Measurements from ENCODE around the gene RAPGEF2.
"Not testable (repeated sequence)": the region's sequence is repeated elsewhere in the genome, so short reads cannot be mapped to it uniquely, and the experiment has no call there.

Gene RAPGEF2

GRCh38 chr4:159158985-159159384, 56.1 kb downstream of the RAPGEF2 start:
- H3K4me3 ChIP-seq = peak overlapping the region in 1 of 10 experiments; percentile 21; a peak in 3 of 20 replicates
- peaks cover 0 to 93% (median 32%) of the 10 kb centered on the region in 11 experiments; a peak in 12 of 22 replicates for H4K20me1 ChIP-seq
- TF ChIP-seq Cebpa-rat (IDR thresholded peaks at IDR 0.05) = no peak
- peak overlapping the region; percentile 64 to 79 (median 73) for H3K4me2 ChIP-seq
- H3K4me1 ChIP-seq = peaks cover 28 to 57% (median 35%) of the 10 kb centered on the region in 10 experiments
- no peaks in the 10 kb centered on the region for H3K27me3 ChIP-seq
- peak overlapping the region in 9 of 11 experiments; percentile 1 to 61 (median 46); a peak in 13 of 22 replicates for H3K27ac ChIP-seq
- H3K9ac ChIP-seq = peak overlapping the region in 5 of 11 experiments; percentile 18 to 47 (median 25); a peak in 5 of 22 replicates
- no peaks in the 10 kb centered on the region for H3K36me3 ChIP-seq
- H3K9me3 ChIP-seq (replicated peaks in 1 of 11) = no peaks in the 10 kb centered on the region

GRCh38 chr4:159159611-159160010, 56.7 kb downstream of the RAPGEF2 start:
- Histone ChIP-seq H3K4me1 (peaks cover 28 to 54% (median 33%) of the 10 kb centered on the region in 10 experiments), H3K27me3 (no peaks in the 10 kb centered on the region), H3K36me3 (no peaks in the 10 kb centered on the region), H3K27ac (peak overlapping the region in 6 of 11 experiments; percentile 31 to 61 (median 50); a peak in 10 of 22 replicates), H3K9me3 (replicated peaks in 1 of 11) (no peaks in the 10 kb centered on the region), H3K4me2 (peak overlapping the region; percentile 23 to 79 (median 72); a peak in 17 of 22 replicates), H4K20me1 (peaks cover 0 to 86% (median 26%) of the 10 kb centered on the region in 11 experiments; a peak in 12 of 22 replicates), H3K9ac (no peak overlapping the region; a peak in 2 of 22 replicates), H3K4me3 (no peak overlapping the region; a peak in 1 of 20 replicates)
- no peak for TF ChIP-seq Cebpa-rat (IDR thresholded peaks at IDR 0.05)

GRCh38 chr4:159160242-159160641, 57.4 kb downstream of the RAPGEF2 start:
- Histone ChIP-seq H3K27me3 (no peaks in the 10 kb centered on the region), H3K4me2 (peak overlapping the region; percentile 6 to 79 (median 72); a peak in 17 of 22 replicates), H3K9ac (no peak overlapping the region; a peak in 1 of 22 replicates), H3K9me3 (replicated peaks in 1 of 11) (no peaks in the 10 kb centered on the region), H3K36me3 (no peaks in the 10 kb centered on the region), H4K20me1 (peaks cover 0 to 81% (median 25%) of the 10 kb centered on the region in 11 experiments; a peak in 12 of 22 replicates), H3K4me3 (no peak overlapping the region), H3K27ac (peak overlapping the region in 6 of 11 experiments; percentile 24 to 61 (median 50); a peak in 12 of 22 replicates), H3K4me1 (peaks cover 28 to 48% (median 33%) of the 10 kb centered on the region in 10 experiments)
- TF ChIP-seq Cebpa-rat (IDR thresholded peaks at IDR 0.05) = no peak

- H3K4me2 ChIP-seq = peak overlapping the region in 1 of 11 experiments; percentile 25; a peak in 1 of 22 replicates
- H3K4me3 ChIP-seq; H3K27ac ChIP-seq; H3K9me3 ChIP-seq (replicated peaks in 1 of 11); H3K27me3 ChIP-seq; H3K36me3 ChIP-seq; H3K9ac ChIP-seq: not testable (repeated sequence)
- H3K4me1 ChIP-seq = peaks cover 31 to 54% (median 39%) of the 10 kb centered on the region in 10 experiments
- H4K20me1 ChIP-seq = peaks cover 0 to 79% (median 25%) of the 10 kb centered on the region in 11 experiments; a peak in 12 of 22 replicates
Measured at GRCh38 chr4:159161436-159161835, 58.6 kb downstream of the RAPGEF2 start.

GRCh38 chr4:159162576-159162975, 59.7 kb downstream of the RAPGEF2 start:
- Histone ChIP-seq H3K27me3 (no peaks in the 10 kb centered on the region), H3K9ac (no peak overlapping the region), H3K36me3 (no peaks in the 10 kb centered on the region), H4K20me1 (peaks cover 0 to 77% (median 25%) of the 10 kb centered on the region in 11 experiments; a peak in 11 of 22 replicates), H3K4me1 (peaks cover 41 to 57% (median 48%) of the 10 kb centered on the region in 10 experiments), H3K4me3 (no peak overlapping the region), H3K27ac (no peak overlapping the region), H3K4me2 (no peak overlapping the region), H3K9me3 (replicated peaks in 1 of 11) (no peaks in the 10 kb centered on the region)
- no peak for TF ChIP-seq Cebpa-rat (IDR thresholded peaks at IDR 0.05)

- peaks cover 32 to 49% (median 40%) of the 10 kb centered on the region in 10 experiments for H3K4me1 ChIP-seq
- peaks cover 0 to 77% (median 19%) of the 10 kb centered on the region in 11 experiments; a peak in 10 of 22 replicates for H4K20me1 ChIP-seq
- H3K27ac ChIP-seq = no peak overlapping the region
- no peak overlapping the region for H3K4me3 ChIP-seq
- H3K9me3 ChIP-seq (replicated peaks in 1 of 11) = no peaks in the 10 kb centered on the region
- H3K36me3 ChIP-seq = no peaks in the 10 kb centered on the region
- TF ChIP-seq Cebpa-rat (IDR thresholded peaks at IDR 0.05) = no peak
- no peaks in the 10 kb centered on the region for H3K27me3 ChIP-seq
- H3K4me2 ChIP-seq = no peak overlapping the region
- H3K9ac ChIP-seq = no peak overlapping the region
Measured at GRCh38 chr4:159163521-159163920, 60.6 kb downstream of the RAPGEF2 start.

- H3K36me3 ChIP-seq = no peaks in the 10 kb centered on the region
- H3K9me3 ChIP-seq (replicated peaks in 1 of 11) = no peaks in the 10 kb centered on the region
- no peak overlapping the region for H3K4me3 ChIP-seq
- no peak overlapping the region for H3K27ac ChIP-seq
- H3K4me1 ChIP-seq = peaks cover 25 to 57% (median 40%) of the 10 kb centered on the region in 10 experiments
- H4K20me1 ChIP-seq = peaks cover 0 to 82% (median 47%) of the 10 kb centered on the region in 11 experiments; a peak in 12 of 22 replicates
- no peak overlapping the region for H3K9ac ChIP-seq
- H3K4me2 ChIP-seq = peak overlapping the region in 1 of 11 experiments; percentile 26; a peak in 3 of 22 replicates
- H3K27me3 ChIP-seq = no peaks in the 10 kb centered on the region
- TF ChIP-seq Cebpa-rat (IDR thresholded peaks at IDR 0.05) = no peak
Measured at GRCh38 chr4:159169404-159170302, 66.8 kb downstream of the RAPGEF2 start.

GRCh38 chr4:159171287-159171686, 68.4 kb downstream of the RAPGEF2 start:
- TF ChIP-seq Cebpa-rat (IDR thresholded peaks at IDR 0.05) = no peak
- H3K4me3 ChIP-seq = no peak overlapping the region
- H4K20me1 ChIP-seq = peaks cover 0 to 89% (median 60%) of the 10 kb centered on the region in 11 experiments; a peak in 16 of 22 replicates
- H3K9ac ChIP-seq = no peak overlapping the region
- peaks cover 36 to 68% (median 50%) of the 10 kb centered on the region in 10 experiments for H3K4me1 ChIP-seq
- H3K36me3 ChIP-seq = no peaks in the 10 kb centered on the region
- H3K9me3 ChIP-seq (replicated peaks in 1 of 11) = no peaks in the 10 kb centered on the region
- H3K27me3 ChIP-seq = no peaks in the 10 kb centered on the region
- H3K4me2 ChIP-seq = peak overlapping the region in 2 of 11 experiments; percentile 82; a peak in 3 of 22 replicates
- no peak overlapping the region for H3K27ac ChIP-seq

- peak overlapping the region in 5 of 11 experiments; percentile 2 to 82 (median 71); a peak in 9 of 22 replicates for H3K4me2 ChIP-seq
- peak overlapping the region in 5 of 11 experiments; percentile 1 to 69 (median 43); a peak in 7 of 22 replicates for H3K27ac ChIP-seq
- H3K27me3 ChIP-seq = no peaks in the 10 kb centered on the region
- peaks cover 40 to 79% (median 53%) of the 10 kb centered on the region in 10 experiments for H3K4me1 ChIP-seq
- H3K36me3 ChIP-seq = no peaks in the 10 kb centered on the region
- H3K9me3 ChIP-seq (replicated peaks in 1 of 11) = no peaks in the 10 kb centered on the region
- peak overlapping the region in 2 of 10 experiments; percentile 32 to 35; a peak in 3 of 20 replicates for H3K4me3 ChIP-seq
- no peak for TF ChIP-seq Cebpa-rat (IDR thresholded peaks at IDR 0.05)
- peaks cover 0 to 86% (median 46%) of the 10 kb centered on the region in 11 experiments; a peak in 15 of 22 replicates for H4K20me1 ChIP-seq
- H3K9ac ChIP-seq = peak overlapping the region in 3 of 11 experiments; percentile 19 to 60 (median 22); a peak in 6 of 22 replicates
Measured at GRCh38 chr4:159173886-159174285, 71.0 kb downstream of the RAPGEF2 start.
